OCI-M1 (cell line): Measurements from ENCODE around the gene TTC12.

ENCODE experiments used
- DNase-seq: peaks from one replicate; lab custom pipeline; 2025; lab: John Stamatoyannopoulos, UW

TTC12 gene

GRCh38 chr11:113329725-113330124 lies 15.3 kb downstream of the TTC12 start:
- DNase-seq, result no peak

- DNase-seq, result no peak
These were observed 17.1 kb downstream of the TTC12 start for GRCh38 chr11:113331441-113331840.

GRCh38 chr11:113332023-113332422 lies 17.6 kb downstream of the TTC12 start:
- no peak for DNase-seq

DNA sequence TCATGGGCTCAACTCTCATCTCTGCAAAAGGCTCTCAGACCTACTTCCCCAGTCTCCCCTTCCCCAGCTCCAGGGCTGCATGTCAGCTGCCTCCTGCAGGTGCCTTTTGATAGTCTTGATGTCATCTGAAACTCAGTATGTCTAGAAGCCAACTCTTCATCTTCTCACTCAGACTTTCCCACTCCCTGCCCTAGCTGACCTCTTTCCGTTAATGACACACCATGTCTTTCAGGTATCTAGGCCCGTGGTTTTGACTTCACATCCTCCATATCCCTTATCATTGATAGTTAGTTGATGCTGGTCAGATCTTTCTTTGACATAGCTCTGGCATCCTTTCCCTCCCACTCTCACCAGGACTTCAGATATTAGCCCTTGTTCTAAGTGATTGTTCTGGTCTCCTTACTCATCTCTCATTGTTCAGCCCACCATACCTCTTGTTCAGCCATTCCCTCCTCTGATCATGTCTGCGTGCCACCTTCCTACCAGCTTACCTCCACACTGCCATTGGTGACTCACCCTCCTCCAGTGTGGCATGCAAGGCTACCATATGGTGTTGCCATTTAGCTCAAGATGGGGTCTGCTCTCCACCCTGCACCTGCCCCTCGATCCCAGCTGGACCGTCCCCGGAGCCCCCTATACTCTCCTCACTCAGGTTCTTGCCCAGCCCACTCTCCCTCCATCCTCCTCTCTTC lies 18.4 kb downstream of the TTC12 start:
- no peak for DNase-seq

DNA sequence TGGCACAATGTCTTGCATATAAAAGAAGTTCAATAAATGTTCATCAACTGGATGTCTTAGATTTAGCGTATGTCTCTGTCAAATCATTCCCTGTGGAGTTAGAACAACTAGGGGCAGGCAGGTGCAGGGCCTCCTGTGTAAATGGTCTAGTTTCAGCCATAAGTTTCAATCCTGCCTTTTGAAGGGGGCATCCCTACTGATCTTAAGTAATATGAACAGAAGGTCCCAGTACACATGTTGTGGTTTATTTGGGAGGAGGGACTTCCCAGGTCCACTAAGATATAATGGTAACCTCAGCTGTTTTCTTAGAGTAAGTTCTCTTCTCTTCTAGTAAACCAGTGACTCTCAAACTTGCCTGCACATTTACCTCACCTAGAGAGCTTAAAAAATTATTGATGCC lies 19.8 kb downstream of the TTC12 start:
- no peak for DNase-seq

- DNase-seq, result no peak
These were observed 24.3 kb downstream of the TTC12 start for GRCh38 chr11:113338730-113339129.

DNA sequence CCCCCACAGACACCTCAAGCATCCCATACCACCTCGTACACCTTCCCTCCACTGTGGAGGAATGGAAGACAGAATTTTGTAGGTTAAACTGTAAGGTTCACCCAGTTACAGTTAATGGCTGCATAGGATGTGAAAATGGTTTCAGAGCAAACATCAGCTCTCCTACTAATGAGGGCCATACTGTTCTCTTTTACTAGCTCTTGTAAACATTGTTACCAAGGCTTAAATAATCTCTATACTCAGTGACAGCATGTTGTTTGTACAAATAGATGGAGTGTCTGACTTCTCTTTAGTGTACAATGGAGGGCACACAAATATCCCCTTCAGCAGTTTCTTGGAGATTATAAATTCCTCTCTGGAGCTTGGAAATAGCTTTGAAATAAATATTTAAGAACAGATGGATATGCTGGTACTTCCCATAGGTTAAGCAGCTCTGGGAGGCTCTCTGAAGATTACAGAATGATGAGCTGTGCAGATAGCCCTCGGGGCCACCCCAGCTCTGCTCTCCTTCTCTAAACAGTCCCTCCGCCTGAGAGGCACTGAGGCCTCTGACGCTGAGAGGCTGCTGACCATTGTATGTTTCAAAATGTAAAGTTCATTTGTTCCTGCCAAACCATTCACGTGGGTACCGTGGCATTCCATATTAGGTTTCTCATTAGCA lies 25.7 kb downstream of the TTC12 start:
- DNase-seq, result no peak

DNA sequence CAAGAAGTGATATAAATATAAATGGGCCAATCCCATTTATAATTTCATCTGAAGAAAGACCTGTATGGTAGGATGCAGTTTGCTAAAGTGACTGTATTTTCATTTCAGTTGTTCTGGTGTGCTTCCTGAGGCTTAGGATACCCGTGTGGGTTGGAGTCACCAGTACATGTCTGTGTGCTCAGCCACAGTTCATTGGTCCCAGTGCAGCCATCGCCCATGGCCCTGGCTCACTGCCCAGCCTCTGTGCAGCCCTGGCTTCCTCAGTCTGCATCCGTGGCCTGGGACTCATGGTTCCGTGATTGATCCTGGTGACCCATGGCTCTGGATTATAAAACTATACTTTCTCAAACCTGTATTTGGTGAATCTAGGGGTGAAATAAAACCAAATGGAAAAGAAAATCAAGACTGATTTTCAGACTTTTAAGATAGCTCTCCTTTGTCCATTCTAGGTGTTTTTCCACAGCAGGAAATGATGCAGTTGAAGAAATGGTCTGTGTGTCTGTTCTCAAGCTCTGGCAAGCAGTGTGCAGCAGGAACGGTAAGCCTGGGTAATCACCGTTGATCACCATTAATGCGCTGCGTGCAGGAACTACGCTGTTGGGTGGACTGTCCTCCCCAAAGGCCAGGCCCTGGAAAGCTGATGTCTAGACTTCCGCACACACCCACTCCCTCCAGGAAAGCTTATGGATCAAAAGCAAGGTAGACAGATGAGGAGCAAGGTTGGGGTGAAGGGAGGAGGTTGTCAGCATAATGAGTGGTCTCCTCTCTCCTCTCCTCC lies 27.2 kb downstream of the TTC12 start:
- no peak for DNase-seq

GRCh38 chr11:113345978-113346377 lies 31.6 kb downstream of the TTC12 start:
- DNase-seq, result no peak

DNA sequence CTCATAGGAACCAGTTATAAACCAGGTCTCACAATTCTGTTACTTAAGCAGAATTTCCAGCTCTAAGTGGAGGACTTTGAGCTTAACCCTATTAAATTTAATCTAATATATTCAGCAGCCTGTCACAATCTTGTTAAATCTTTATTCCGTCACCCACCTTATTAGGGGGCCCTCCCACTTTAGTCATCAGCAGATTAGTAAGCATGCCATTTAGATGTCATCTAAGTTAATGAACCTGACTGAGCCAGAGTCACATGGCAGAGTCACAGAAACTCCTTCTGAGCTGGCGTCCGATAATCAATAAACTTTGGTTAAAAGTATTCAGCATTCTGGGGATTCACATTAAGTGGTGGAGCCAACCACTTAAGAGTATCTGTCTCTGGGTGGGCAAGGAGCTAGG lies 35.1 kb downstream of the TTC12 start:
- no peak for DNase-seq

DNA sequence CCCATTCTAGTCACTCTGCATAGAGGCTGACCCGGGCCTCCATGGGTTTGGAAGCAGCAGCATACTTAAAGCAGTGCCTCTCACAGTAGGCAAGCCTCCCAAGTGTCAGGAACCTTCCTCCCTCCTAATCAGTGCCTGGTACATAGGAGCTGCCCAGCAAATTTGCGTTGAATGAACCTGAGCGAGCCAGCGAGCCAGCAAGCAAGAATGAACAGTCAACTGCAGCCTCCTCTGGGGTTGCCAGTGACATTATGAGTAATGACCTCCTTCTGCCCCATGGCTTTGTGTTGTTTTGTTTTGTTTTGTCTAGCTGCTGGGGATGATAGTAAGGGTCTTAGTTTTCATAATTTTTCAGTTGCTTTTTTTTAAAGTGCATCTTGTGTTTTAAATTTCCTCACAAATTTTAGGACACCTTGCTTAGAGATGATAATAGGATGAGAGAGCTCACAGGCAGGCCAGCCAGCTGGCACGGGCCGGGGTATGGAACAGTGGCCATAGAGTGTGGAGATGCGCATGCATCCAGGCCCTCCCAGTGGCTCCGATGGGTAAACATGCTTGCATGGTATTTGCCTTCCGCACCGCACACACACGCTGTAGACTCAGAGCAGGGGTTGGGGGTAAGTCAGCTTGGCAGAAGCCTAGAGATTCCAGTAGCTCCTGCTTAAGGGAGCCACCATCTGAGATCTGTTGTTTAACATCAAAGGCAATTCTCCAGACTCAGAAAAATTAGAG lies 36.1 kb downstream of the TTC12 start:
- no peak for DNase-seq

- DNase-seq, result no peak
These were observed 36.7 kb downstream of the TTC12 start for GRCh38 chr11:113351068-113351450.

DNA sequence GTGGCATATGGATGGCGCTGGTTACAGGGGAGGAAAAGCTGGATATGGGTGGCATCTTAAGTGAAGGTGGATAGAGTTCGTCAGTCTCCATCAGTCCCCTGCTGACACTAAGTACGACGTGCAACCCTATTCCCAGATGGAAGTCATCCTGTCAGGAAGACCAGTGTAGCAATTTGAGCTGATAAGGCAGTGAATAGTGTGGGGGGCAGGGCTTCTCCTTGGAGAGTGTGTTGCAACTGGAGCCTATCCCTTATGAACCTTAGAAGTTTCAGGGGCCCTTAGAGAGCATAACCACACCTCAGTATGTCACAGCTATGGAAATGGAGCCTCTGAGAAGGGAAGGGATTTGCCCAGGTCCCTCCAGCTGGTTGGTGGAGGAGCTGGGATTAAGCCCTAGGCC lies 37.1 kb downstream of the TTC12 start:
- no peak for DNase-seq

DNA sequence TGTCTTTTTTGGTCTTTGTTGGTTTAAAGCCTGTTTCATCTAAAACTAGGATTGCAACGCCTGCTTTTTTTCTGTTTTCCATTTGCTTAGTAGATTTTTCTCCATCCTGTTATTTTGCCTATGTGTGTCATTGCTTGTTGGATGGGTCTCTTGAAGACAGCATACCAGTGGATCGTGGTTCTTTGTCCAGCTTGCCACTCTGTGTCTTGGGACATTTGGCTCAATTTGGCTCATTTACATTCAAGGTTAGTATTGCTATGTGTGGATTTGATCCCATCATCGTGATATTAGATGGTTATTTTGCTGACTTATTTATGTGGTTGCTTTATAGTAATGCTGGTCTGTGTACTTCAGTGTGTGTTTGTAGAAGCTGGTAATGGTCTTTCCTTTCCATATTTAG lies 41.8 kb downstream of the TTC12 start:
- no peak for DNase-seq

DNA sequence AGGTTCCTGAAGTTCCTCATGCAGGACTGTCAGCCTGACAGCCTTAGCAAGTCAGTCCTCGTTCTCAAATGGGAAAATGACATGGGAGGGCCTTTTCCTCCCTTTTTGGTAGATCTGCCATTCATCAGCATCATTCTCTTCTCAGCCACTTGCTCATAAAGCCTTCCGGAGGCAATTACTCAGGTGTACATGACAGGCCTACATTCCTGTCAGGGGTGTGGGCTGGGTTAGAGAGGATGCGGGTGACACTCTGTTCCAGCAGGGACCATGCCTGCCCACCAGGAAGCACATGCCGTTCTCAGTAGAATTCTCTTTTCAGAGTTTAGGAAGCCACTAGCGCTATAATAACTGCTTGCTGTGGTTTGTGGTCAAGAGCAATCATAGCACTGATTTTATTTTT lies 49.0 kb downstream of the TTC12 start:
- no peak for DNase-seq

GRCh38 chr11:113363996-113364641 lies 49.7 kb downstream of the TTC12 start:
- DNase-seq, result no peak

- DNase-seq, result no peak
These were observed 51.5 kb downstream of the TTC12 start for GRCh38 chr11:113365895-113366294.

GRCh38 chr11:113369411-113369810 lies 55.0 kb downstream of the TTC12 start:
- no peak for DNase-seq

GRCh38 chr11:113370634-113371033 lies 56.3 kb downstream of the TTC12 start:
- peak; percentile 21 for DNase-seq

- DNase-seq, result peak; percentile 68
These were observed 57.9 kb downstream of the TTC12 start for GRCh38 chr11:113372309-113372708.

GRCh38 chr11:113373306-113373705 lies 58.9 kb downstream of the TTC12 start:
- peak; percentile 28 for DNase-seq

DNA sequence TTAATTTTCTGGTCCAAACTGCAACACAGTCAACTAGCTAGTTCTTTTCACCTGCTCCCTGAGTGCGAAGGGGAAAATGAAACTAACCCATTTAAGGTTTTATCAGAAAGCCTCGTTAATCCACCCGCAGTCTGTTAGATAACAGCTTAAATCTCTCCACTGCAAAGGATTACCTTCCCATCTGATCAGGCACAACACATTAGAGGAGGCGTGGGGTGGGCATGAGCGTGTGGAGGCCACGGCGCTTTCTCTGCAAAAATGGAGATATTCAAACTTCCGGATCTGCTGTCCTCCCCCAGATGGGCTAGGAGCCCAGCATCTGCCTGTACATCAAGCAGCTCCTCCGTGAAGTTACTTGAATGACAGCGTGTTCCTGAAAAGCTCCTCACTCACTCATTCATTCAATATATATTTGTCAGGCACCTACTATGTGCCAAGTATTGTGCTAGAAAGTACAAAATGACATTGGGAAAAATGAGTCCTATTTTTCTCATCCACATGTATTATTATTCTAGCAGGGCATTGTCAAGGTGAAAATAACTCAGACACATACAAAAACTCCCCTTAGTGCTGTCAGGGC lies 59.7 kb downstream of the TTC12 start:
- DNase-seq, result peak; percentile 91
